Pancreas (tissue), 10 donors: Measurements from ENCODE around the gene KCNK2. TPM values are rescaled to one million over a fixed set of nuclear protein-coding genes. Genes with fewer than 3 reads are reported as not detected.

Experiments
- ATAC-seq, 4 donors: fragments of 200-7000 bp; cut with Tn5 transposase; one replicate each; pipeline versions ENCODE4 v1.8.0 to v1.9.1; 2020; ENCODE audit warnings: mild to moderate bottlenecking in 4 of 4, moderate library complexity in 4 of 4
- DNase-seq, 6 donors: peaks; one replicate each; pipeline ENCODE4 v3.0.0-alpha.2; 2020
- FAIRE-seq: peaks from 2 replicates; lab custom pipeline; 2012; peaks lifted over from hg19 to GRCh38; lab: Jason Lieb, UNC
- H3K27ac ChIP-seq, 4 donors: fragments of 200-600 bp; sonication (generic); 1 replicate in 3 of 4; 2 replicates in 1 of 4; pipeline versions ENCODE4 v1.5.0 to v1.8.0; 2020
- H3K27me3 ChIP-seq, 4 donors: fragments of 200-600 bp; one replicate each; pipeline ENCODE4 v1.8.0; 2021
- H3K36me3 ChIP-seq, 3 donors: fragments of 200-600 bp; sonication (generic) in 1 of 3; one replicate each; pipeline versions ENCODE4 v1.5.0 to v1.8.0; 2020 to 2021
- H3K4me1 ChIP-seq, 3 donors: fragments of 200-600 bp; one replicate each; pipeline ENCODE4 v1.8.0; 2021
- H3K4me3 ChIP-seq, 4 donors: fragments of 200-600 bp; sonication (generic) in 2 of 4; one replicate each; pipeline versions ENCODE4 v1.5.0 to v1.8.0; 2020 to 2021
- H3K9me3 ChIP-seq, 4 donors: fragments of 200-600 bp; one replicate each; pipeline ENCODE4 v1.8.0; 2021
- CTCF ChIP-seq, 4 donors: fragments of 200-600 bp; sonication (generic) in 3 of 4; IDR thresholded peaks; one replicate each; pipeline versions ENCODE4 v1.5.0 to v1.8.0; 2021; ENCODE audit warnings: antibody characterized with exemption in 4 of 4
- WGBS, 2 donors: extraction: QIAGEN DNeasy Blood & Tissue Kit; methylation state at CpG; one replicate each; pipeline ENCODE4 v1.1.7; 2013; 5-methylcytosine and 5-hydroxymethylcytosine counted together
- intact Hi-C, 3 donors: fragments of 100-400 bp; cut with DNase I; formaldehyde crosslinking; loops; one replicate each; pipeline versions ENCODE4 v1.11.1 to v1.14.2; 2022
- polyA plus RNA-seq, 2 donors: library from polyadenylated mRNA; stranded (reverse); fragments of 200-250 nt; gene quantifications; one replicate each; pipeline ENCODE4 v1.2.3, GENCODE V29; 2013
- total RNA-seq, 6 donors: library from RNA; stranded (reverse); fragmentation: NEBNext Ultra II Directional in 4 of 6; extraction: Animal tissue kit (Norgen Biotek cat#: 25700) in 4 of 6; gene quantifications; one replicate each; pipeline versions ENCODE4 v1.2.1 to v1.2.4, GENCODE V29; 2021 to 2023
- donor health status: healthy with polysubstance abuse.
- donor health status: DM: no; HTN: no; CAD: no; lungs with moderate emphysema.
- donor health status: DM: no; HTN: no; CAD: no.
- donor health status: control.
- donor health status: control.
- donor health status: Bipolar disorder and iron deficiency.
- donor health status: DM: yes; HTN: yes; CAD: no.
- donor health status: DM: no; HTN: no; CAD: no.
- donor health status: DM: no; HTN: no; CAD: no.
- donor health status: DM: yes; HTN: yes; CAD: no.

Gene KCNK2
- total and polyA plus RNA-seq, 8 donors = 0.12 to 2.4 (median 0.57) TPM

- no peak for TF ChIP-seq CTCF (IDR thresholded peaks at IDR 0.05)
- no peak for ATAC-seq
- 37 to 38% methylated on average over 1 of the region's 1 CpG for WGBS, 2 donors
- Histone ChIP-seq H3K9me3 (no peaks in the 10 kb centered on the region), H3K4me3 (no peak overlapping the region), H3K4me1 (no peaks in the 10 kb centered on the region), H3K27me3 (no peaks in the 10 kb centered on the region), H3K27ac (no peak overlapping the region), H3K36me3 (no peaks in the 10 kb centered on the region)
- no peak for FAIRE-seq
- no peak for DNase-seq
- intact Hi-C loops = no loop called here
Measured at GRCh38 chr1:215076322-215076721, 6.2 kb upstream of the KCNK2 start.

GRCh38 chr1:215079456-215079855 is 3.1 kb upstream of the KCNK2 start:
- DNase-seq = no peak
- Histone ChIP-seq H3K27ac (no peak overlapping the region), H3K4me3 (no peak overlapping the region), H3K4me1 (no peaks in the 10 kb centered on the region), H3K36me3 (no peaks in the 10 kb centered on the region), H3K27me3 (peaks cover 0 to 6% (median 0%) of the 10 kb centered on the region in 4 donors), H3K9me3 (no peaks in the 10 kb centered on the region)
- 34 to 51% methylated on average over 2 of the region's 2 CpGs for WGBS, 2 donors
- ATAC-seq = no peak
- intact Hi-C loops = no loop called here
- no peak for TF ChIP-seq CTCF (IDR thresholded peaks at IDR 0.05)
- FAIRE-seq = no peak

GRCh38 chr1:215081661-215082531 is 641 bp upstream of the KCNK2 start:
- FAIRE-seq = no peak
- no peak for ATAC-seq
- DNase-seq = peak in 3 of 6 donors; percentile 12 to 51 (median 45)
- TF ChIP-seq CTCF (IDR thresholded peaks at IDR 0.05) = no peak
- Histone ChIP-seq H3K27ac (no peak overlapping the region), H3K27me3 (peaks cover 0 to 10% (median 0%) of the 10 kb centered on the region in 4 donors), H3K9me3 (no peaks in the 10 kb centered on the region), H3K4me3 (peak overlapping the region in 1 of 4 donors; percentile 31), H3K4me1 (no peaks in the 10 kb centered on the region), H3K36me3 (no peaks in the 10 kb centered on the region)
- WGBS, 2 donors = 3 to 4% methylated on average over 44 of the region's 44 CpGs
- intact Hi-C loops = no loop called here

GRCh38 chr1:215083383-215083961 is 935 bp downstream of the KCNK2 start:
- intact Hi-C loops = no loop called here
- Histone ChIP-seq H3K9me3 (no peaks in the 10 kb centered on the region), H3K27ac (no peak overlapping the region), H3K36me3 (no peaks in the 10 kb centered on the region), H3K27me3 (peaks cover 0 to 10% (median 0%) of the 10 kb centered on the region in 4 donors), H3K4me3 (peak overlapping the region in 2 of 4 donors; percentile 31 to 41), H3K4me1 (no peaks in the 10 kb centered on the region)
- DNase-seq (peak in 2 of 6 donors; percentile 47 to 51), FAIRE-seq (no peak), ATAC-seq (no peak)
- WGBS, 2 donors = 1 to 3% methylated on average over 25 of the region's 25 CpGs
- TF ChIP-seq CTCF (IDR thresholded peaks at IDR 0.05) = no peak

GRCh38 chr1:215084621-215085020 is 2.1 kb downstream of the KCNK2 start:
- no peaks in the 10 kb centered on the region for H3K9me3 ChIP-seq
- H3K4me3 ChIP-seq = no peak overlapping the region
- no peak overlapping the region for H3K27ac ChIP-seq
- H3K4me1 ChIP-seq = no peaks in the 10 kb centered on the region
- DNase-seq (no peak), FAIRE-seq (no peak), ATAC-seq (no peak)
- H3K27me3 ChIP-seq = peaks cover 0 to 13% (median 0%) of the 10 kb centered on the region in 4 donors
- intact Hi-C loops = no loop called here
- H3K36me3 ChIP-seq = no peaks in the 10 kb centered on the region
- TF ChIP-seq CTCF (IDR thresholded peaks at IDR 0.05) = no peak
